Astrocyte (in vitro differentiated cells and primary cell): ENCODE measurements around the gene FFAR2.

Source experiments
- CTCF ChIP-seq: IDR thresholded peaks from 2 replicates; pipeline ENCODE4 v1.5.1; 2011; ENCODE audit warnings: low read depth, mild to moderate bottlenecking, inconsistent platforms, low read length, moderate library complexity; ENCODE audit not compliant: insufficient read depth
- EZH2 ChIP-seq: IDR thresholded peaks from 2 replicates; pipeline ENCODE4 v1.6.1; 2012; ENCODE audit warnings: mild to moderate bottlenecking, low read length, inconsistent platforms; ENCODE audit not compliant: insufficient read depth

- TF ChIP-seq CTCF (no peak), EZH2 (no peak)
Measured at GRCh38 chr19:35419805-35420204, 28.3 kb upstream of the FFAR2 start.
